IPS DF 6.9 (cell line): ENCODE data around the gene ADGRF3.
A peak's percentile ranks its signal among the peaks of the same experiment; 100 is the strongest.

ENCODE experiments used
- DNase-seq: peaks from one replicate; pipeline ENCODE4 v3.0.0-alpha.2; 2013; ENCODE audit warnings: low read depth, low spot score
- H3K27ac ChIP-seq: one replicate; pipeline ENCODE4 v1.5.1; 2013; ENCODE audit warnings: low read length, control low read depth
- H3K27me3 ChIP-seq: 2 replicates; pipeline ENCODE4 v1.6.1; 2013; ENCODE audit warnings: mild to moderate bottlenecking, low read length; ENCODE audit not compliant: control insufficient read depth, insufficient read depth
- H3K36me3 ChIP-seq: 2 replicates; pipeline ENCODE4 v1.6.1; 2013; ENCODE audit warnings: low read length; ENCODE audit not compliant: control insufficient read depth, insufficient read depth
- H3K4me1 ChIP-seq: 2 replicates; pipeline ENCODE4 v1.6.1; 2013; ENCODE audit warnings: low read length; ENCODE audit not compliant: control insufficient read depth, insufficient read depth
- H3K4me3 ChIP-seq: 2 replicates; pipeline ENCODE4 v1.5.1; 2013; ENCODE audit warnings: mild to moderate bottlenecking, low read length
- H3K9me3 ChIP-seq: 2 replicates; pipeline ENCODE4 v1.6.1; 2013; ENCODE audit warnings: low read length, inconsistent platforms; ENCODE audit not compliant: control insufficient read depth, insufficient read depth
- WGBS: extraction: QIAGEN DNeasy Blood & Tissue Kit; methylation state at CpG from one replicate; pipeline ENCODE4 v1.1.7; 2013; ENCODE audit warnings: mixed read lengths, missing lambda C conversion rate; ENCODE audit not compliant: insufficient read length, insufficient coverage; 5-methylcytosine and 5-hydroxymethylcytosine counted together

The ADGRF3 gene

DNA sequence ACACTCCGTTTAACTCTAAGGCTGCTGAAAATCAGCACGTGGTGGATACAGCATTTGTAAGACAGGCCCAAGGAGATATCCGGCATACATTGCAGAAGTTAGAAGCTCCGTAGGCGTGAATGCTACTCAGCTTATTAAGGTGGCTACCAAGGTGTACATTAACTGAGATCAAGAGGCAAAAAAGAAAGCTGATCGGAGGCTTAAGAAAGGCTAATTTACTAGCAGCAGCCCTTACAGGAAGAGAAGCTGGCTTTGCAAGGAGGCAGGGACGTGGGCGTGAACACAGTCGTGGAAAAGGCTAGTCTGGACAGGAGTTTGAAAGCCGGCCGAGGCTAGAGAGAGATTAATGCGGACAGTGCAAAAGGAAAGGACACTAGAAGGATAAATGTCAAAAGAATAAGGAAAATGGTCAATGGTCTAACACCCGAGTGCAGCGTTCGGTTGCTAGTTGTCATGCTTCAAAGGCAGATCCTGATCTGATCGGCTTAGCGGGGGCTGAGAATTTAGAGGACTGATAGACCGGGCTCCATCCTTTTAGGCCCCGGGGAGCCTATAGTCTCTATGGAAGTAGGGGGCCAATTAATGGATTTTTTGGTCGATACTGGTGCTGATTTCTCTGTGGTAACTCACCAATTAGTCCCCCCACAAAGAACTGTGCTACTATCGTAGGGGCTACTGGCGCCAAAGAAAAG is 46.2 kb downstream of the ADGRF3 start:
- Histone ChIP-seq H3K9me3 (no peaks in the 10 kb centered on the region), H3K4me1 (no peaks in the 10 kb centered on the region), H3K27ac (no peak overlapping the region), H3K27me3 (no peaks in the 10 kb centered on the region), H3K4me3 (no peak overlapping the region; the same call in 1 of the 2 replicates), H3K36me3 (no peaks in the 10 kb centered on the region)
- WGBS: no CpG with 5 or more reads among the region's 22 CpGs
- DNase-seq: no peak

DNA sequence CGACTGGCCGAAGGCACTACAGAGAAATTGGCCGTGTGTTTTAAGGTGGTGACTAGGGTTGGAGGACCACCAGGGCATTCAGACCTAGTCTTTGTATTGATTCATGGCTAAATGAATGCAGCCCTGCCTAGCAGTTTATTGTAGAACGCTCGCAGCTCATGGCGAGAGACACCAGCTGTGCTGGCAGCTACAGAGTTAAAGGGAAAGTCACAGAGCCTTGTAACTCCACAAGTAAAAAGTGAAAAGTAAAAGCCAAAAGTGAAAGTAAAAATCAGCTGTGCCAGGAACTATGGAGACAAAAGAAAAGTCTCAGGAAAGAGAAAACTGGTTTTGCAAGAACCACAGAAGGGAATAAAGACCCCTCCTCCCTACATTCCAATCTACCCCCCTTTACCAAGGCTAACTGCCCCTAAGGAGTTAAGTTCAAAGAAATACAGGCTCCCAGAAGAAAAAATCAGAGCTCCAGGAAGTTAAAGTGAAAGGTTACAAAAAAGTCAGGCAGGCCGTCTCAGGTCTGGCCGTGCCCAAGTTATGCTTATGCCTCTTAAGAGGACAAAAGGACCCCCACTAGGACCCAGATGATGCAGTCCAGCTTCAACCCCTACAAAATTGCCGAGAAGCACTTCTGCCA is 47.0 kb downstream of the ADGRF3 start:
- no CpG with 5 or more reads among the region's 9 CpGs for WGBS
- Histone ChIP-seq H3K27me3 (no peaks in the 10 kb centered on the region), H3K36me3 (no peaks in the 10 kb centered on the region), H3K4me3 (peak overlapping the region; percentile 48; the same call in 1 of the 2 replicates), H3K4me1 (no peaks in the 10 kb centered on the region), H3K27ac (peak overlapping the region; percentile 57), H3K9me3 (no peaks in the 10 kb centered on the region)
- DNase-seq: peak; percentile 67

DNA sequence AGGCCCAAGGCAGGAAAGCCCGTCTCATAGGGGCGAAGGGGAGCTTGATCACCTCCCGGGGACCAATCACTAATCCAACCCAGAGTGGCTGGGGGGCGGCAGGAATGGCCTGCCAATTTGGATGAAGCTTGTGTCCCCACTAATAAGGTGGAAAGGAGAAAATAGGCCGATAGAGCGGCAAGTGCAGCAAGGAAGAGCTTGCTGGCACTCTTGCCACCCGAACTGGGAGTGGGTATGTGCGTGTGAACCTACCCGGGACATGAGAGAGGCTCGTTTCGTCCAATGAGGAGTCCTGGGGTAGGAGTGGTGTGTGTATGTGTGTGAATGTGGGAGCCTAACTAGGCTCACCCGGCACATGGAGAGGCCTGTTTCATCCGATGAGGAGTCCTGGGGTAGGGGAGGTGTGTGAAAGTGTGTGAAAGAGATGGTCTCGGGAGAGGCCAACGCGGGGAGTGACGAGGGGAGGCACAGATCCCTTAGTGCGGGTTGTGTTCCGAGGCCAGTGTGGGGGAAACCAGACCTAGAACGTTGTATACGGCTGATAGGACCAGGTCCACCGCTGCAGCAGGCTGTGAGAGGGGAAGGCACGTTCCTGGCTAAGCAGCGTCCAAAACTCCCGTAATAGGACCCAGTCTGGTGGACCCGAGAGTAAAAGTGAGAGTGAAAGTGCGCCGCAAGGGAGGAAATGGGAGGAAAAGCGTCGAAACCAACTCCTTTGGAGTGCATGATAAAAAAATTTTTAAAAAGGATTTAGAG is 47.8 kb downstream of the ADGRF3 start:
- H3K4me3 ChIP-seq: peak overlapping the region; percentile 48; the same call in 1 of the 2 replicates
- WGBS: no CpG with 5 or more reads among the region's 30 CpGs
- no peaks in the 10 kb centered on the region for H3K4me1 ChIP-seq
- H3K27me3 ChIP-seq: no peaks in the 10 kb centered on the region
- DNase-seq: no peak
- no peaks in the 10 kb centered on the region for H3K36me3 ChIP-seq
- H3K9me3 ChIP-seq: no peaks in the 10 kb centered on the region
- H3K27ac ChIP-seq: peak overlapping the region; percentile 57

DNA sequence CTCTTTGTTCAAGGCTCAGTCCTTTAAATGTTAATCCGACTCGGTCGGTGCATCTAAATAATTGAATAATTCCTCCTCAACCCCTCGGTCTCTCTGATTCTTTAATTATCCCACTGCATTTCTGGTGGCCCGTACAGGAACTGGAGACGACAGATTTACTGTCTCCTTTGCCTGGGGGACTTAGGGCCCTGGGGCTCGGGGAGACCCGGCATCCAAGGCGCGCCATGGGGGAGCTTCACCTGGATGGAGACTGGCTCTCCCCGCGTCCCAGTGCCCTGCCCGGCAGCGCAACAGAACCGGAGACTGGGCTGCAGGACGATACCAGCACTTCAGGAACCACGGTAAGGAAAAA is 48.3 kb downstream of the ADGRF3 start:
- no peaks in the 10 kb centered on the region for H3K4me1 ChIP-seq
- H3K27ac ChIP-seq: no peak overlapping the region
- peak overlapping the region; percentile 48; the same call in 1 of the 2 replicates for H3K4me3 ChIP-seq
- no peak for DNase-seq
- WGBS: no CpG with 5 or more reads among the region's 17 CpGs
- H3K36me3 ChIP-seq: no peaks in the 10 kb centered on the region
- no peaks in the 10 kb centered on the region for H3K27me3 ChIP-seq
- no peaks in the 10 kb centered on the region for H3K9me3 ChIP-seq

DNA sequence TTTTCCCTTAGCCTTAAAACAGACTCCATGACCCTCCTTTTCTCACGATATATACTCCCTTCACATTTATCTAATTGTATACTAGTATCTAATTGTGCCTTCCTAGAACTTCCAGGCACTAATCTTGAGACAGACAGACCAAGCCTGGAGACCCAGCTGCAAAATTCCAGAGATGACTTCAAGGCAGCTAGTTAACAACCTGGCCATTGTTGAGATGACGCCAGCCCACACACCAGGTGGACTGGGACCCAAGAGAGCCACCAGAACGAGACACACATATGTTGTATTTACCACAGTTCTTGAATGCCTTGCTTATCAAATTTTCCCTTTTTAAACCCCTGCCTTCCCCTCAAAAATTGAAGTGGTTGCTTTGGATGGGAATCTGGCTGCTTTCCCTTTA is 49.5 kb downstream of the ADGRF3 start:
- WGBS: 100% methylated on average over 1 of the region's 3 CpGs
- H3K36me3 ChIP-seq: no peaks in the 10 kb centered on the region

DNA sequence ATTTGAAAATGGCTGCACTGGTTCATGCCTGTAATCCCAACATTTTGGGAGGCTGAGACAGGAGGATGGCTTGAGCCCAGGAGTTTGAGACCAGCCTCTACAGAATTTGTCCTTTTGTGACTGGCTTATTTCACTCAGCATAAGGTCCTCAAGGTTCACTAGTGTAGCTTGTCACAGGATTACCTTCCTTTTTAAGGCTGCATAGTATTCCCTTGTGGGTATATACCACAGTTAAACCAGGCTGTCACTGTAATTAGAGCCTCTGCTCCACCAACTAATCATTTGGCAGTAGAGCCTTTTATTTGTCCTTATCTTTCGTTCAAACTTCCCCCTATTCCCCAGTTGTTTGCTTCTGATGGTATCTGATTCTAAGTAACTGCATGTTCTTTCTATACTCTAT is 51.1 kb downstream of the ADGRF3 start:
- Histone ChIP-seq H3K4me1 (no peaks in the 10 kb centered on the region), H3K27ac (no peak overlapping the region), H3K36me3 (no peaks in the 10 kb centered on the region), H3K4me3 (no peak overlapping the region), H3K27me3 (no peaks in the 10 kb centered on the region), H3K9me3 (no peaks in the 10 kb centered on the region)
- no CpG with 5 or more reads among the region's 1 CpG for WGBS
- DNase-seq: no peak

More for the DNA sequence above, 49.5 kb downstream of the ADGRF3 start:
- H3K27me3 ChIP-seq: no peaks in the 10 kb centered on the region
- no peak for DNase-seq
- no peak overlapping the region for H3K27ac ChIP-seq
- no peak overlapping the region for H3K4me3 ChIP-seq
- H3K9me3 ChIP-seq: no peaks in the 10 kb centered on the region
- H3K4me1 ChIP-seq: no peaks in the 10 kb centered on the region

DNA sequence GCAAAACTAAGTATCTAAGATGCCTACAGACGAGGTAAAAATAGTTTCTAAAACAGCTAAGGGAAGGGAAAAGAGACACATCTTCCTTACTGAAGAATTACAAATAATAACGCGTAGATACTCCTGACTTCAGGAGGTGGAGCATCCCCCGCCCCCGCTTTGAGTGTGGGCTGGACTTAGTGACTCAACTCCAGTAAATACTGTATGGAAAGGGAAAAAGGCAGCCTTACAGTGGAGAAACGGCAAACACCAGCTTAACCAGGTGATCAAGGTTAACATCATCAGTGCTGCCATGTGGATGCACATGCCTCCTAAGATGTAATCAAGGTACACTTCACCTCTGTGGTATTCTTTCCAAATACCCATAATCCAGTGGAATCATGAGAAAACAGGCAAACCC is 53.9 kb downstream of the ADGRF3 start:
- Histone ChIP-seq H3K4me1 (no peaks in the 10 kb centered on the region), H3K9me3 (no peaks in the 10 kb centered on the region), H3K4me3 (no peak overlapping the region), H3K27me3 (no peaks in the 10 kb centered on the region), H3K27ac (no peak overlapping the region), H3K36me3 (no peaks in the 10 kb centered on the region)
- DNase-seq: no peak
- WGBS: no CpG with 5 or more reads among the region's 6 CpGs

DNA sequence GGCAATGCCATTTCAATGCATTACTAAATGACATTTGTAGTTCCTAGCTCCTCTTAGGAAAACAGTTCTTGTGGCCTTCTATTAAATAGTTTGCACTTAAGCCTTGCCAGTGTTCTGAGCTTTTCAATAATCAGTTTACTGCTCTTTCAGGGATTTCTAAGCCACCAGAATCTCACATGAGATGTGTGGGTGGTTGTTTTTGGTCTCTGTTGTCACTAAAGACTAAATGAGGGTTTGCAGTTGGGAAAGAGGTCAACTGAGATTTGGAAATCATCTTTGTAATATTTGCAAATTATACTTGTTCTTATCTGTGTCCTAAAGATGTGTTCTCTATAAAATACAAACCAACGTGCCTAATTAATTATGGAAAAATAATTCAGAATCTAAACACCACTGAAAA is 56.6 kb downstream of the ADGRF3 start:
- no peak overlapping the region for H3K27ac ChIP-seq
- H3K36me3 ChIP-seq: no peaks in the 10 kb centered on the region
- no peak for DNase-seq
- WGBS: no CpG with 5 or more reads among the region's 1 CpG
- no peaks in the 10 kb centered on the region for H3K27me3 ChIP-seq
- H3K4me1 ChIP-seq: no peaks in the 10 kb centered on the region
- H3K4me3 ChIP-seq: no peak overlapping the region
- H3K9me3 ChIP-seq: no peaks in the 10 kb centered on the region

DNA sequence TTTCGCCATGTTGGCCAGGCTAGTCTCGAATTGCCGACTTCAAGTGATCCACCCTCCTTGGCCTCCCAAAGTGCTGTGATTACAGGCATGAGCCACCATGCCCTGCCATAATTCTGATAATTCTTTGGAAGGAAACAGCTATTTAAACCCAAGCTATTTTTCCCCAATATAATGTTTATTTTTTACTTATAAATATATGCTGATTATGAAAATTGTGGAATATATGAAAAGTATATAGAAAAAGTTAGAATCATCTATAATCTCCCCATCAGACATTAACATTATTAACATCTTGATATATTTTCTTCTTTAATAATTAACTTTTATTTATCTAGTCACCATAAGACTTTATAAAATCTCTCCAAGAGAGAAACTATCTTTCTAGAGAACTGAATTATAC is 60.7 kb downstream of the ADGRF3 start:
- Histone ChIP-seq H3K4me1 (no peaks in the 10 kb centered on the region), H3K27me3 (no peaks in the 10 kb centered on the region), H3K9me3 (no peaks in the 10 kb centered on the region), H3K27ac (no peak overlapping the region), H3K4me3 (no peak overlapping the region), H3K36me3 (no peaks in the 10 kb centered on the region)
- DNase-seq: no peak
- no CpG with 5 or more reads among the region's 3 CpGs for WGBS

DNA sequence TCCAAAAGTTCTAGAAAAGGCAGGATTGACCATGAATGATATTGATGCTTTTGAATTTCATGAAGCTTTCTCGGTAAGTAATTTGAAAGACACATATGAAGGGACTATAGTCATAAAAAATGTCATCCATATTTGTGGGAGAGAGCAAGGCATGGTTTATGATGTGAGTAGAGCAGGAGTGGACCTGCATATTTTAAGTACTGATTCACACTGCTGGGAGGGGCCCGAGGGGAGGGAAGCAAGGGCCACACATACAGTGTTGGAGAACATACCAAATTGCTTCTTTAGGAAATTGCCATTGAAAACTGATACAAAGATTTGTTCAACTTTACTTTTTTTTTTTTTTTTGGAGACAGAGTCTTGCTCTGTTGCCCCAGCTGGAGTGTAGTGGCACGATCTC is 62.5 kb downstream of the ADGRF3 start:
- Histone ChIP-seq H3K4me3 (no peak overlapping the region), H3K27ac (no peak overlapping the region), H3K9me3 (no peaks in the 10 kb centered on the region), H3K27me3 (no peaks in the 10 kb centered on the region), H3K4me1 (no peaks in the 10 kb centered on the region), H3K36me3 (no peaks in the 10 kb centered on the region)
- DNase-seq: no peak
- WGBS: no CpG with 5 or more reads among the region's 3 CpGs
